Subcutaneous abdominal adipose tissue (tissue), 5 donors: Measurements from ENCODE around the gene POLR1B.
"Not testable (repeated sequence)": the region's sequence is repeated elsewhere in the genome, so short reads cannot be mapped to it uniquely, and the experiment has no call there.

Source experiments
- H3K27ac ChIP-seq: one replicate; pipeline ENCODE4 v1.7.0; 2013; ENCODE audit warnings: low read depth, mild to moderate bottlenecking, inconsistent platforms, low read length, moderate library complexity
- H3K27me3 ChIP-seq, 5 donors: one replicate each; pipeline ENCODE4 v1.7.0; 2013; ENCODE audit warnings: low read length in 5 of 5, inconsistent platforms in 1 of 5; ENCODE audit not compliant: control insufficient read depth in 5 of 5, insufficient read depth in 4 of 5
- H3K36me3 ChIP-seq, 5 donors: one replicate each; pipeline ENCODE4 v1.7.0; 2013; ENCODE audit warnings: low read length in 5 of 5; ENCODE audit not compliant: control insufficient read depth in 5 of 5, insufficient read depth in 5 of 5
- H3K4me1 ChIP-seq, 5 donors: one replicate each; pipeline ENCODE4 v1.7.0; 2013; ENCODE audit warnings: low read length in 5 of 5, mild to moderate bottlenecking in 3 of 5, moderate library complexity in 1 of 5; ENCODE audit not compliant: control insufficient read depth in 5 of 5, insufficient read depth in 5 of 5
- H3K4me3 ChIP-seq, 5 donors: one replicate each; pipeline ENCODE4 v1.7.0; 2013; ENCODE audit warnings: low read length in 5 of 5, low read depth in 1 of 5
- H3K9ac ChIP-seq, 5 donors: one replicate each; pipeline ENCODE4 v1.7.0; 2013; ENCODE audit warnings: low read length in 5 of 5, mild to moderate bottlenecking in 4 of 5, moderate library complexity in 3 of 5
- H3K9me3 ChIP-seq, 5 donors: one replicate each; pipeline ENCODE4 v1.7.0; 2013; ENCODE audit warnings: low read length in 5 of 5; ENCODE audit not compliant: control insufficient read depth in 5 of 5
- donor health status: healthy.
- donor health status: healthy.
- donor health status: healthy.
- donor health status: healthy.
- donor health status: healthy.

Gene POLR1B

DNA sequence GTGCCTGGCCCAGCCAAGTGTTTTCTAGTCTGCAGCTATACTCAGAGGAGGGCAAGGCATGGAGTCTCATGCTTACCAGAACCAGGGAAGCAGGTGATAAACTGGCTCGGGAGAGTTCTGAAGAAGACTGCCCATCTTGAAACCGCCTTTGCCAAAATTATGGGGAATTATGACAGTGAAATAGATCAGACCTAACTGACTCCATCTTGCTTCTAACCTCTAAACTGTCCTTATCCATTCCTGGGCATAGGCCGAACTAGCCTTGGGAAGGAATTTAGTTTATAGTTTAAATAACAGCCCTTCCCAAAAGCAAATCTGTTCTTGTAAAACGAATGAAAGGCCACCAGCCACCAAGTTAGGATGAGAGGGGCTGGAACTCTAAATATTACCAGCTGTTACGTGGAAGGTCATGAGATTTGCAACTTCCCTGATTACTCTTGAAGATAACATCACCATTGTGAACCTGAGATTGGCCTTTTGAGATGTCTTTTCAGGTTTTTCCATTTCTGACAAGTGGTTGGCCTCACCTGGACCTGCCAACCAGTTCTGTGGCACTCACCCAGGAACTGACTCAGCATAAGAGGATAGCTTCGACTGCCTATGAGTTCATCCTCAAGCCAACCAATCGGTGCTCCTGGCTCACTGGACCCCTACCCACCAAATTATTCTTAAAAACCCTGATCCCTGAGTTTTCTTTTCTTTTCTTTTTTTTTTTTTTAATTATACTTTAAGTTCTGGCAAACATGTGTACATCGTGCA, 65.6 kb downstream of the POLR1B start:
- Histone ChIP-seq H3K9me3 (no peaks in the 10 kb centered on the region), H3K36me3 (no peaks in the 10 kb centered on the region), H3K4me3 (no peak overlapping the region), H3K9ac (no peak overlapping the region), H3K27me3 (no peaks in the 10 kb centered on the region), H3K4me1 (no peaks in the 10 kb centered on the region), H3K27ac (no peak overlapping the region)

DNA sequence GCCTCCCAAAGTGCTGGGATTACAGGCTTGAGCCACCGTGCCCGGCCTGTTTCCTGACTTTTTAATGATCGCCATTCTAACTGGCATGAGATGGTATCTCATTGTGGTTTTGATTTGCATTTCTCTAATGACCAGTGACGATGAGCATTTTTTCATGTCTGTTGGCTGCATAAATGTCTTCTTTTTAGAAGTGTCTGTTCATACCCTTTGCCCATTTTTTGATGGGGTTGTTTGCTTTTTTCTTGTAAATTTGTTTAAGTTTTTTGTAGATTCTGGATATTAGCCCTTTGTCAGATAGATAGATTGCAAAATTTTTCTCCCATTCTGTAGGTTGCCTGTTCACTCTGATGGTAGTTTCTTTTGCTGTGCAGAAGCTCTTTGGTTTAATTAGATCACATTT, 67.1 kb downstream of the POLR1B start:
- H3K36me3 ChIP-seq, H3K4me3 ChIP-seq, H3K27me3 ChIP-seq, H3K9ac ChIP-seq, H3K27ac ChIP-seq, H3K4me1 ChIP-seq, H3K9me3 ChIP-seq: not testable (repeated sequence)

DNA sequence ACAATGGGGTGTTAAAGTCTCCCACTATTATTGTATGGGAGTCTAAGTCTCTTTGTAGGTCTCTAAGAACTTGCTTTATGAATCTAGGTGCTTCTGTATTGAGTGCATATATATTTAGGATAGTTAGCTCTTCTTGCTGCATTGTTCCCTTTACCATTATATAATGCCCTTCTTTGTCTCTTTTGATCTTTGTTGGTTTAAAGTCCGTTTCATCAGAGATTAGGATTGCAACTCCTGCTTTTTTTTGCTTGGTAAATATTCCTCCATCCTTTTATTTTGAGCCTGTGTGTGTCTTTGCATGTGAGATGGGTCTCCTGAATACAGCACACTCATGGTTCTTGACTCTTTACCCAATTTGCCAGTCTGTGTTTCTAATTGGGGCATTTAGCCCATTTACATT, 70.0 kb downstream of the POLR1B start:
- not testable (repeated sequence) for H3K9ac ChIP-seq, H3K36me3 ChIP-seq, H3K27me3 ChIP-seq, H3K9me3 ChIP-seq, H3K4me3 ChIP-seq, H3K27ac ChIP-seq, H3K4me1 ChIP-seq

DNA sequence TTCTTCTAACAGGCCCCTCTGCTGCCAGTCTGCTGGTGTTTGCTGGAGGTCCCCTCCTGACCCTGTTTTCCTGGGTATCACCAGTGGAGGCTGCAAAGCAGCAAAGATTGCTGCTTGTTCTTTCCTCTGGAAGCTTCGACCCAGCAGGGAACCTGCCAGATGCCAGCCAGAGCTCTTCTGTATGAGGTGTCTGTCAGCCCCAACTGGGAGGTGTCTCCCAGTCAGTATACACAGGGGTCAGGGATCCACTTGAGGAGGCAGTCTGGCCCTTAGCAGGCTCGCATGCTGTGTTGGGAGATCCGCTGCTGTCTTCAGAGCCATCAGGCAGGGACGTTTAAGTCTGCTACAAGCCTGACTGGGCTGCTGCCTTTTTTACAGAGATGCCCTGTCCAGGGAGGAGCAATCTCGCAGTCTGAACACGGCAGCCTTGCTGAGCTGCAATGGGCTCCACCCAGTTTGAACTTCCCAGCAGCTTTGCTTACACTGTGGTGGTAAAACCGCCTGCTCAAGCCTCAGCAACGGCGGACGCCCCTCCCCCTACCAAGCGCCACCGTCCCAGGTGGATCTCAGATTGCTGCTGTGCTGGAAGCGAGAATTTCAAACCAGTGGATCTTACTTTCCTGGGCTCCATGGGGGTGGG, 72.1 kb downstream of the POLR1B start:
- no peak overlapping the region for H3K9ac ChIP-seq
- H3K36me3 ChIP-seq: no peaks in the 10 kb centered on the region
- no peaks in the 10 kb centered on the region for H3K9me3 ChIP-seq
- H3K27me3 ChIP-seq: no peaks in the 10 kb centered on the region
- no peak overlapping the region for H3K4me3 ChIP-seq
- H3K27ac ChIP-seq: no peak overlapping the region
- peaks cover 0 to 4% (median 0%) of the 10 kb centered on the region in 5 donors for H3K4me1 ChIP-seq

DNA sequence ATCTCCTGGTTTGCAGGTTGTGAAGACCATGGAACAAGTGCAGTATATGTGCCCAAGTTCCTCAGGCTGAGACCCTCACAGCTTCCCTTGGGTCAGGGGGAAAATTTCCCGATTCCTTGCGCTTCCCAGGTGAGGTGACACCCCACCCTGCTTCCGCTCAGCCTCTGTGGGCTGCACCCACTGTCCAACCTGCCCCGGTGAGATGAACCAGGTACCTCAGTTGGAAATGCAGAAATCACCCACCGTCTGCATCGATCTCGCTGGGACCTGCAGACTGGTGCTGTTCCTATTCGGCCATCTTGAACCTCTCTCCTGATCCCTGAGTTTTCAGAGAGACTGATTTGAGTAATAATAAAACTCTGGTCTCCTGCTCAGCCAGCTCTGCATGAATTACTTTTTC, 72.8 kb downstream of the POLR1B start:
- no peak overlapping the region for H3K4me3 ChIP-seq
- no peak overlapping the region for H3K27ac ChIP-seq
- H3K9me3 ChIP-seq: no peaks in the 10 kb centered on the region
- H3K36me3 ChIP-seq: no peaks in the 10 kb centered on the region
- peaks cover 0 to 6% (median 0%) of the 10 kb centered on the region in 5 donors for H3K4me1 ChIP-seq
- no peaks in the 10 kb centered on the region for H3K27me3 ChIP-seq
- H3K9ac ChIP-seq: no peak overlapping the region

DNA sequence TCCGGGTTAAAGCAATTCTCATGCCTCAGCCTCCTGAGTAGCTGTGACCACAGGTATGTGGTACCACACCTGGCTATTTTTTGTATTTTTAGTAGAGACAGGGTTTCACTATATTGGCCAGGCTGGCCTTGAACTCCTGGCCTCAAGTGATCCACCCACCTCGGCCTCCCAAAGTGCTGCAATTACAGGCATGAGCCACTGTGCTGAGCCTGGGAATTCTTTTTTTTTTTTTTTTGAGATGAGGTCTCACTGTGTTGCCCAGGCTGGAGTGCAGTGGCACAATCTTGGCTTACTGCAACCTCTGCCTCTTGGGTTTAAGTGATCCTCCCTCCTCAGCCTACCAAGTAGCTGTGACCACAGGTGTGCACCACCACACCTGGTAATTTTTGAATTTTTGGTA, 73.5 kb downstream of the POLR1B start:
- H3K27me3 ChIP-seq, H3K9me3 ChIP-seq, H3K36me3 ChIP-seq, H3K9ac ChIP-seq, H3K27ac ChIP-seq, H3K4me3 ChIP-seq: not testable (repeated sequence)
- H3K4me1 ChIP-seq: peaks cover 0 to 10% (median 3%) of the 10 kb centered on the region in 5 donors

DNA sequence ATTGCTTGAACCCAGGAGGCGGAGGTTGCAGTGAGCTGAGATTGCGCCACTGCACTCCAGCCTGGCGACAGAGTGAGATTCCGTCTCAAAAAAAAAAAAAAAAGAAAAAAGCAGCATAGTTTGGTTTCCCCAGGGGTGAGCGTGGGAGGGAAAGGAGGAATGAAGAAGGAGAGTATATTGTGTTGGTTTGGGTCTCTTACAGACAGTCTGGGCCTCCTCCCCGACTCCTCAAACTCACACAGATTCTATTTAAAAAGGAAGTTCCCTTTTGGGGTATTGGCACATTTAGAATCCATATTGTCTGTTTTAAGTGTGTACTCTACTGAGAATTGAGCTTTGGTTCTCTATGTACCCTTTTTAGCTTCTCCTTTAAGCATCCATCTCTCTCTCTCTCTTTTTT, 76.1 kb downstream of the POLR1B start:
- Histone ChIP-seq H3K36me3 (no peaks in the 10 kb centered on the region), H3K27ac (no peak overlapping the region), H3K27me3 (peaks cover 0 to 3% (median 0%) of the 10 kb centered on the region in 5 donors), H3K4me1 (peaks cover 0 to 12% (median 6%) of the 10 kb centered on the region in 5 donors), H3K4me3 (no peak overlapping the region), H3K9ac (no peak overlapping the region), H3K9me3 (no peaks in the 10 kb centered on the region)

DNA sequence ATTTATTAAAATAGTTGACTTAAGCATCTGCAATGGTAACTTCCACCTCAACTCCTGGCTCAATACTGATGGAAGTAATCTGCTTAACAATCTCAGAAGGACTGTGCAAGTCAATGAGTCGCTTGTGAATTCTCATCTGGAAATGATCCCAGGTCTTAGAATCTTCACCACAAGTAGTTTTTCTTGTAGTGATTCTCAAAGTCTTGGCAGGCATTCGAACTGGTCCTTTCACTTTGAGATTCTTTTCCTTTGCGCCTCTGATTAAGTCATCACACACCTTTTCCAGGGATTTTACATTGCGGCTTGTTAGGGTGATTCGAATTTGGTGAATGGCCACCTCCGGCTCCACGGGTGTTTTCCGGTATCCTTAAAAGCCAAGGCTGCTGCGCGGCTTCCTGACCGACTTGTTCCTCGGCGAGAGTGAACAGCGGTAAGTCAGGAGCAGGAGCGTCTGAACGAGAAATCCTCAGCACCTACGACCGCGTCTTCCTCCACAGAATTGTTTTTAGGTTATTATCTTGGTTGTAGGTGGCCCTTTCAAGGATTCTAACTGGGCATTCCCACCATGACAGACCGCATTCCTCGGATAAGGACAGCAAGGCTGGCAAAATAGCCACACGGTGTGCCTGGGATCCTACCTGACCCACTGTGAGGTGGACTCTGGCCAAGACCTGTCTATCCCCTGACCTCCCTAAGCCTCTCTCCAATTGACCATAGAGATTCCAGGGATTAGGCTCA, 79.7 kb downstream of the POLR1B start:
- no peak overlapping the region for H3K27ac ChIP-seq
- H3K4me1 ChIP-seq: peaks cover 4 to 19% (median 13%) of the 10 kb centered on the region in 5 donors
- no peak overlapping the region for H3K4me3 ChIP-seq
- H3K9ac ChIP-seq: peak overlapping the region in 1 of 5 donors; percentile 36
- H3K9me3 ChIP-seq: no peaks in the 10 kb centered on the region
- peaks cover 0 to 3% (median 0%) of the 10 kb centered on the region in 5 donors for H3K27me3 ChIP-seq
- H3K36me3 ChIP-seq: no peaks in the 10 kb centered on the region

DNA sequence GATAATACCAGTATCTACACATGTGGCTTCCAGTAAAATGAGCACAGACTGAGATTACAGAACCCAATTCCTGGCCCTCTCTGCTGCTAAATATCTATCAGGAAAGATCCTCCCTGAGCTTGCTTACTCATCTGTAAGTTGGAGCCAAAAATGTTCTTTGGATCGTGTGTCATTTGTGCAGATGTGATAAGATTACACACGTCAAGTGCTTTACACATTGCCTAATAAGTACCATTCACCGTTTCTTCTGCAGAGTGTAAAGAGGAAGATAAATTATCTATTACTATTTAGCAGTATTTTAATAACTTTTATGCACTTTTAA, 80.2 kb downstream of the POLR1B start:
- H3K27ac ChIP-seq: no peak overlapping the region
- no peaks in the 10 kb centered on the region for H3K36me3 ChIP-seq
- H3K4me3 ChIP-seq: no peak overlapping the region
- H3K4me1 ChIP-seq: peaks cover 6 to 24% (median 16%) of the 10 kb centered on the region in 5 donors
- peak overlapping the region in 1 of 5 donors; percentile 36 for H3K9ac ChIP-seq
- H3K9me3 ChIP-seq: no peaks in the 10 kb centered on the region
- H3K27me3 ChIP-seq: peaks cover 0 to 3% (median 0%) of the 10 kb centered on the region in 5 donors
